HCT116 (cell line): ENCODE data around the gene SUSD6.
"Not testable (repeated sequence)": the region's sequence is repeated elsewhere in the genome, so short reads cannot be mapped to it uniquely, and the experiment has no call there.

Experiments
- CEBPB ChIP-seq: IDR thresholded peaks from 2 replicates; pipeline ENCODE4 v1.6.1; 2012; ENCODE audit warnings: low read depth
- CTCF ChIP-seq, 3 experiments: fragments of 200-600 bp in 1 of 3; sonication (generic) in 1 of 3; IDR thresholded peaks in 2 of 3; conservative IDR thresholded peaks in 1 of 3; 2 replicates each; pipeline ENCODE4 v1.5.1; 2012 to 2017; ENCODE audit warnings: low read depth in 2 of 3, low read length in 2 of 3, antibody characterized with exemption in 1 of 3, borderline replicate concordance in 1 of 3, control low read depth in 1 of 3, mild to moderate bottlenecking in 1 of 3, mixed read lengths in 1 of 3, mixed run types in 1 of 3, moderate library complexity in 1 of 3; ENCODE audit not compliant: insufficient read depth in 1 of 3
- EGR1 ChIP-seq: IDR thresholded peaks from 2 replicates; pipeline ENCODE4 v1.6.1; 2012; ENCODE audit warnings: low read depth
- EZH2 ChIP-seq: fragments of 200-600 bp; sonication (generic); IDR thresholded peaks from 2 replicates; pipeline ENCODE4 v1.6.1; 2017; ENCODE audit warnings: antibody characterized with exemption, mixed run types
- EZH2phosphoT487 ChIP-seq: fragments of 200-600 bp; IDR thresholded peaks from 2 replicates; pipeline ENCODE4 v1.6.1; 2018; ENCODE audit warnings: antibody characterized with exemption, borderline replicate concordance
- JUND ChIP-seq: IDR thresholded peaks from 2 replicates; pipeline ENCODE4 v1.6.1; 2012
- MAX ChIP-seq: IDR thresholded peaks from 2 replicates; pipeline ENCODE4 v1.6.1; 2012
- POLR2A ChIP-seq: IDR thresholded peaks from 2 replicates; pipeline ENCODE4 v1.7.0; 2011; ENCODE audit warnings: borderline replicate concordance; ENCODE audit not compliant: insufficient read depth, insufficient read length; ENCODE audit errors: extremely low read depth
- POLR2AphosphoS5 ChIP-seq: IDR thresholded peaks from 2 replicates; pipeline ENCODE4 v1.6.1; 2011; ENCODE audit warnings: mild to moderate bottlenecking, low read depth, low read length, moderate library complexity
- REST ChIP-seq: IDR thresholded peaks from 2 replicates; pipeline ENCODE4 v1.6.1; 2012; ENCODE audit warnings: low read depth
- ZBTB33 ChIP-seq: IDR thresholded peaks from 2 replicates; pipeline ENCODE4 v1.6.1; 2011; ENCODE audit warnings: mild to moderate bottlenecking, low read length, moderate library complexity; ENCODE audit not compliant: insufficient replicate concordance; ENCODE audit errors: extremely low read depth

- TF ChIP-seq POLR2AphosphoS5; CEBPB; CTCF (IDR thresholded peaks at IDR 0.05 in 2 of 3, conservative IDR thresholded peaks at IDR 0.05 in 1 of 3; ENCODE audit: borderline replicate concordance in 1 of 3, insufficient read depth in 1 of 3, low read depth in 2 of 3, low read length in 2 of 3); EGR1; REST; MAX; EZH2; EZH2phosphoT487; ZBTB33; POLR2A; JUND: not testable (repeated sequence)
Measured at GRCh38 chr14:69699243-69699642, 87.8 kb downstream of the SUSD6 start.
